HG03558 (cell line): ENCODE data around the gene SLX4IP.
"Not testable (repeated sequence)": the region's sequence is repeated elsewhere in the genome, so short reads cannot be mapped to it uniquely, and the experiment has no call there.

Experiments
- ATAC-seq: cut with Tn5 transposase; IDR thresholded peaks from one replicate; pipeline ENCODE4 v1.9.1; 2021; ENCODE audit warnings: moderate number of reproducible peaks; ENCODE audit not compliant: unreplicated experiment; ENCODE audit errors: extremely low read depth

The SLX4IP gene

GRCh38 chr20:10434832-10435812, at the start of gene SLX4IP:
Gene SLX4IP, plus strand, starts transcription at chr20:10435305. Its CDS starts 22,900 bp downstream, at chr20:10458205.
- ATAC-seq = peak; percentile 28

- no peak for ATAC-seq
Observed at GRCh38 chr20:10385850-10386544, 49.1 kb upstream of the SLX4IP start.

GRCh38 chr20:10387686-10388085, 47.4 kb upstream of the SLX4IP start:
- ATAC-seq = no peak

GRCh38 chr20:10388597-10388996, 46.5 kb upstream of the SLX4IP start:
- ATAC-seq = no peak

- no peak for ATAC-seq
Observed at GRCh38 chr20:10390709-10391108, 44.4 kb upstream of the SLX4IP start.

GRCh38 chr20:10394752-10395151, 40.4 kb upstream of the SLX4IP start:
- not testable (repeated sequence) for ATAC-seq

GRCh38 chr20:10398834-10399369, 36.2 kb upstream of the SLX4IP start:
- no peak for ATAC-seq

GRCh38 chr20:10402938-10403608, 32.0 kb upstream of the SLX4IP start:
- no peak for ATAC-seq

- ATAC-seq = no peak
Observed at GRCh38 chr20:10404023-10404628, 31.0 kb upstream of the SLX4IP start.

- ATAC-seq = no peak
Observed at GRCh38 chr20:10404959-10405530, 30.1 kb upstream of the SLX4IP start.

GRCh38 chr20:10408108-10408813, 26.8 kb upstream of the SLX4IP start:
- no peak for ATAC-seq

GRCh38 chr20:10411673-10412072, 23.4 kb upstream of the SLX4IP start:
- no peak for ATAC-seq

- ATAC-seq = no peak
Observed at GRCh38 chr20:10412591-10413408, 22.3 kb upstream of the SLX4IP start.

GRCh38 chr20:10415013-10415650, 20.0 kb upstream of the SLX4IP start:
- ATAC-seq = no peak

- ATAC-seq = not testable (repeated sequence)
Observed at GRCh38 chr20:10417218-10417617, 17.9 kb upstream of the SLX4IP start.

GRCh38 chr20:10419550-10420133, 15.5 kb upstream of the SLX4IP start:
- ATAC-seq = no peak

GRCh38 chr20:10423735-10424134, 11.4 kb upstream of the SLX4IP start:
- no peak for ATAC-seq
